ENCODE data around the gene LAMA4. TPM values are rescaled to one million over a fixed set of nuclear protein-coding genes. Genes with fewer than 3 reads are reported as not detected.

LAMA4 gene
- total and polyA plus RNA-seq, 2 donors = 101 to 426 TPM

GRCh38 chr6:112243861-112244827 lies 10.2 kb downstream of the LAMA4 start:
- Histone ChIP-seq H3K27ac (ENCODE audit: low read depth) (peak overlapping the region; percentile 60), H3K36me3 (ENCODE audit: insufficient read depth) (no peaks in the 10 kb centered on the region), H3K4me1 (ENCODE audit: insufficient read depth) (peaks cover 3% of the 10 kb centered on the region), H3K4me3 (ENCODE audit: low read depth, low read length) (no peak overlapping the region)
- WGBS = 55% methylated on average over 11 of the region's 11 CpGs
- DNase-seq (ENCODE audit: extremely low spot score) = no peak

GRCh38 chr6:112241820-112242429 lies 12.4 kb downstream of the LAMA4 start:
- H3K36me3 ChIP-seq (ENCODE audit: insufficient read depth) = no peaks in the 10 kb centered on the region
- DNase-seq (ENCODE audit: extremely low spot score) = no peak
- peaks cover 3% of the 10 kb centered on the region for H3K4me1 ChIP-seq (ENCODE audit: insufficient read depth)
- no peak overlapping the region for H3K27ac ChIP-seq (ENCODE audit: low read depth)
- no peak overlapping the region for H3K4me3 ChIP-seq (ENCODE audit: low read depth, low read length)

- H3K36me3 ChIP-seq (ENCODE audit: insufficient read depth) = no peaks in the 10 kb centered on the region
- H3K4me1 ChIP-seq (ENCODE audit: insufficient read depth) = no peaks in the 10 kb centered on the region
- no peak overlapping the region for H3K4me3 ChIP-seq (ENCODE audit: low read depth, low read length)
- no peak for DNase-seq (ENCODE audit: extremely low spot score)
- 41% methylated on average over 3 of the region's 3 CpGs for WGBS
- H3K27ac ChIP-seq (ENCODE audit: low read depth) = peak overlapping the region; percentile 56
Measured at GRCh38 chr6:112237595-112237994, 16.8 kb downstream of the LAMA4 start.

GRCh38 chr6:112237066-112237465 lies 17.3 kb downstream of the LAMA4 start:
- Histone ChIP-seq H3K27ac (ENCODE audit: low read depth) (no peak overlapping the region), H3K4me1 (ENCODE audit: insufficient read depth) (no peaks in the 10 kb centered on the region), H3K4me3 (ENCODE audit: low read depth, low read length) (no peak overlapping the region), H3K36me3 (ENCODE audit: insufficient read depth) (no peaks in the 10 kb centered on the region)
- DNase-seq (ENCODE audit: extremely low spot score) = no peak
- WGBS = 60% methylated on average over 4 of the region's 4 CpGs

- H3K36me3 ChIP-seq (ENCODE audit: insufficient read depth) = no peaks in the 10 kb centered on the region
- no peak overlapping the region for H3K27ac ChIP-seq (ENCODE audit: low read depth)
- H3K4me1 ChIP-seq (ENCODE audit: insufficient read depth) = no peaks in the 10 kb centered on the region
- DNase-seq (ENCODE audit: extremely low spot score) = no peak
- 69% methylated on average over 5 of the region's 5 CpGs for WGBS
- no peak overlapping the region for H3K4me3 ChIP-seq (ENCODE audit: low read depth, low read length)
Measured at GRCh38 chr6:112235956-112236355, 18.4 kb downstream of the LAMA4 start.

- H3K4me3 ChIP-seq (ENCODE audit: low read depth, low read length) = no peak overlapping the region
- WGBS = 14% methylated on average over 5 of the region's 5 CpGs
- H3K36me3 ChIP-seq (ENCODE audit: insufficient read depth) = no peaks in the 10 kb centered on the region
- DNase-seq (ENCODE audit: extremely low spot score) = no peak
- no peaks in the 10 kb centered on the region for H3K4me1 ChIP-seq (ENCODE audit: insufficient read depth)
- peak overlapping the region; percentile 18 for H3K27ac ChIP-seq (ENCODE audit: low read depth)
Measured at GRCh38 chr6:112234601-112235000, 19.8 kb downstream of the LAMA4 start.

- Histone ChIP-seq H3K27ac (ENCODE audit: low read depth) (no peak overlapping the region), H3K36me3 (ENCODE audit: insufficient read depth) (no peaks in the 10 kb centered on the region), H3K4me1 (ENCODE audit: insufficient read depth) (no peaks in the 10 kb centered on the region), H3K4me3 (ENCODE audit: low read depth, low read length) (no peak overlapping the region)
- no peak for DNase-seq (ENCODE audit: extremely low spot score)
- WGBS = 27% methylated on average over 3 of the region's 3 CpGs
Measured at GRCh38 chr6:112233847-112234246, 20.5 kb downstream of the LAMA4 start.

- 18% methylated on average over 5 of the region's 5 CpGs for WGBS
- Histone ChIP-seq H3K4me1 (ENCODE audit: insufficient read depth) (no peaks in the 10 kb centered on the region), H3K4me3 (ENCODE audit: low read depth, low read length) (no peak overlapping the region), H3K36me3 (ENCODE audit: insufficient read depth) (no peaks in the 10 kb centered on the region), H3K27ac (ENCODE audit: low read depth) (no peak overlapping the region)
- no peak for DNase-seq (ENCODE audit: extremely low spot score)
Measured at GRCh38 chr6:112232845-112233256, 21.5 kb downstream of the LAMA4 start.

GRCh38 chr6:112231594-112232060 lies 22.7 kb downstream of the LAMA4 start:
- Histone ChIP-seq H3K4me3 (ENCODE audit: low read depth, low read length) (no peak overlapping the region), H3K36me3 (ENCODE audit: insufficient read depth) (no peaks in the 10 kb centered on the region), H3K27ac (ENCODE audit: low read depth) (peak overlapping the region; percentile 52), H3K4me1 (ENCODE audit: insufficient read depth) (no peaks in the 10 kb centered on the region)
- WGBS = 12% methylated on average over 2 of the region's 2 CpGs
- DNase-seq (ENCODE audit: extremely low spot score) = no peak

- Histone ChIP-seq H3K4me1 (ENCODE audit: insufficient read depth) (no peaks in the 10 kb centered on the region), H3K4me3 (ENCODE audit: low read depth, low read length) (no peak overlapping the region), H3K36me3 (ENCODE audit: insufficient read depth) (no peaks in the 10 kb centered on the region), H3K27ac (ENCODE audit: low read depth) (no peak overlapping the region)
- WGBS = 60% methylated on average over 1 of the region's 1 CpG
- no peak for DNase-seq (ENCODE audit: extremely low spot score)
Measured at GRCh38 chr6:112231164-112231563, 23.2 kb downstream of the LAMA4 start.

GRCh38 chr6:112228480-112229332 lies 25.7 kb downstream of the LAMA4 start:
- Histone ChIP-seq H3K27ac (ENCODE audit: low read depth) (no peak overlapping the region), H3K36me3 (ENCODE audit: insufficient read depth) (no peaks in the 10 kb centered on the region), H3K4me1 (ENCODE audit: insufficient read depth) (no peaks in the 10 kb centered on the region), H3K4me3 (ENCODE audit: low read depth, low read length) (no peak overlapping the region)
- no peak for DNase-seq (ENCODE audit: extremely low spot score)
- 94% methylated on average over 7 of the region's 7 CpGs for WGBS

- Histone ChIP-seq H3K4me1 (ENCODE audit: insufficient read depth) (no peaks in the 10 kb centered on the region), H3K27ac (ENCODE audit: low read depth) (no peak overlapping the region), H3K4me3 (ENCODE audit: low read depth, low read length) (no peak overlapping the region), H3K36me3 (ENCODE audit: insufficient read depth) (no peaks in the 10 kb centered on the region)
- DNase-seq (ENCODE audit: extremely low spot score) = no peak
- WGBS = 65% methylated on average over 1 of the region's 1 CpG
Measured at GRCh38 chr6:112227992-112228391, 26.4 kb downstream of the LAMA4 start.

GRCh38 chr6:112227411-112227810 lies 27.0 kb downstream of the LAMA4 start:
- no peak overlapping the region for H3K27ac ChIP-seq (ENCODE audit: low read depth)
- no peak for DNase-seq (ENCODE audit: extremely low spot score)
- H3K36me3 ChIP-seq (ENCODE audit: insufficient read depth) = no peaks in the 10 kb centered on the region
- H3K4me3 ChIP-seq (ENCODE audit: low read depth, low read length) = no peak overlapping the region
- 83% methylated on average over 2 of the region's 2 CpGs for WGBS
- H3K4me1 ChIP-seq (ENCODE audit: insufficient read depth) = no peaks in the 10 kb centered on the region
